NOMO-1 treated with dmso at 0.1 percent for 144 hours (cell line): Measurements from ENCODE around the gene NHP2.

Source experiments
- DNase-seq: peaks from one replicate; lab custom pipeline; 2025; ENCODE audit not compliant: unreplicated experiment; lab: John Stamatoyannopoulos, UW

Gene NHP2

DNA sequence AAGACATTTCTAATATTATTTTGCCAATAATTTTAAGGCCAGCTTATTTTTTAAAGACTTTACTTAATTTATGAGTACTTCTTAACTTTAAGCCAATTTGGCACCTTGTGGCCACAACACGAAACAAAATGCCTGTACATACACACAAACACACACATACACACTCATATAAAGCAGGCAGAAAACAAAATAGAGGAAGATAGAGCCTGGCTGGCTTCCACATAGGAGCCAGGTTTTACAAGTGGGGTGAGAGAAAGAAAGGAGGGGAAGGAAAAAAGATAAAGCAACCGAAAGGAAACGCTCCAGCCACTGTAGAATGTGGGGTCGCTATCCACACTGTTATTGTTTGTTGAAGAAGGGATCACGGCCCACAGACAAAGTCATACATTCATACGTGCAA, 23.1 kb upstream of the NHP2 start:
- DNase-seq, result no peak

DNA sequence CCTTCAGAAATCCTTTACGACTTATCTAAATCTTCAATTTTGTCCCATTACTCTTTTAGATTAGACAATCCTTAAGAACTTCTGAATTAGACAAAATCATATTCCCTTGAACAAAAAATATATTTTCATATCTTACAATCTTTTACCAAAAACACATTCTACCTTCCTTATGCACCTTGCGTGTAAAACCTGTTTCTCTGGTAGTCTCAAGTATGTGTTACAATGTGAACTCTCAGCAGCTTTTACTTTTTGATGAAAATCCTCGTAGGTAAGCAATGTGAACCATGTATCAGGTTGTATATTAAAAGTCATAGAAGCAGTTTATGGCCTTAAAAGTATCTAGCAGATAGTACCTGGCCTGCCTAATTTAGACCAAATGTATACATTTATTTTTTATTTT, 20.8 kb upstream of the NHP2 start:
- DNase-seq, result no peak

DNA sequence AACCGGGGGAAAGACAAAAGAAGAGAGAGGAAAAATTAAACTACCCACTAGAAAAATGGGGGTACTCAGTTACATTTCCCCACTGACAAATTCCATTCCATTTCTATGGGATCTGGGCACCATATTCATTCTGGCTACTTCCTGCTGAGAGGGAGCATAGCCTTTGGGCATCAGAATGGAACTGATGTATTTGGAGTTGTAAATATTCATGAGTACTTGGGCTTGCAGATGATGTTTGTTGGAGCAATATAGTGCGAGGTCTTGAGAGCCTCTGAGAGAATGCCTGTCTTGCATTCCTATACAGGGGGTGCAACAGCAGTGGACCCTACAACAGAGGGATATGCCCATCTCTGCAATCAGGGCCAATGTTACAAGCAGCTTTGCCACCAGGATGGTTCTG, 16.8 kb upstream of the NHP2 start:
- DNase-seq, result no peak

DNA sequence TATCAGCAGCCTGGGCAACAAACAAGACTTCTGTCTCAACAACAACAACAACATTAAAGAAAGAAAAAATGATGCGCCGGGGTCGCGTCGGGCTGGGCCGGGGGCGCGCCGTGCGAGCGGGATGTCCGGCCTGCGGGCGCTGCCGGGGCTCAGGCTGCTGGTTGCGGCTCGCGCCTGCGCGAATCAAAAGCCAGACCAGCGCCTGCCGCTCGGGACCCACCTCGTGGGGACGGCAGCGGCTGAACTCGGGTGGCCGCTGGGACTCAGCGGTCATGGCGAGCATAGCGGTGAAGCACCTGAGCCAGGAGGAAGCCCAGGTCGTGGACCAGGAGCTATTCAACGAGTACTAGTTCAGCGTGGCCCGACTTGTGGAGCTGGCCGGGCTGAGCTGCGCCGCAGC, 11.9 kb upstream of the NHP2 start:
- no peak for DNase-seq

DNA sequence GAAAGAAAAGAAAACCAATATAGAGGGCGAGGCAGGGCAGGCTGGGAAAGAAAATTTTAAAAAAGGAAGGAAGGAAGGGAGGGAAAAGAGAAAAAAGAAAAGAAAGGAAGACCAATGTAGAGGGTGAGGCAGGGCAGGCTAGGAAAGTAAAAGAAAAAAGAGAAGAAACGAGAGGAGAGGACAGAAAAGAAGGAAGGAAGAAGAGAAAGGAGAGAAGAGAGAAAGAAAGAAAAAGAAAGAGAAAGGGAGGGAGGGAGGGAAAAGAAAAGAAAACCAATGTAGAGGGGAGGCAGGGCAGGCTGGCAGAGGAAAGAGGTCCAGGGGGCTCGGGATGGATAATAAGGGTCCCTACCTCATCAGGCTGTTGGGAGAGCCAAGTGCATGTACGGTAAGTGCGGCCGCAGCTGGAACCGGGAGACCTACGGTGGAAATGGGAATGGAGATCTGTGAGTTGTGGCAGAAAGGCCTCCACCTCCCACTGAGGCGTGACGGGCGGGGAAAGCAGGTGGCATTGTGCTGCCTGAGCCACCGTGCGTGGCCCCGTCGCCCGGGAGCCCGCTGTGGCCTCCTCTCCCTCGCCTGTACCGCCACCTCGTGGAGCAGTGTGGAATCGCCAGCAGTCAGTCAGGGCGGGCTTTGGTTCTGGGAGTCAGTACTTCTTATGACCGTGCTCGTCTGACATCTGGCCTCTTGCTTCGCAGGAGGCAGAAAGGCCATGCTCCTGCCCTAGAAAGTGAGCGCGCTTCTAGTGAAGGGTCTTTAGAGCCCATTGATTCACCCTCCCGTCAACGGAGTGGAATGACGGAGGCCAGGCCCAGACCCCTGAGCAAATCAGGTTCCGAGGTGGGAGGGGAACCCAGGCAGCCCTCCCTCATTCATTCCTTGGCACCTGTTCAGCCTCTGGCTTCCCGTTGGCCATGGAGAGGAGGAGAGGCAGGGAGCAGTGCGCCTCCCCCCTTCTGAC, 10.4 kb upstream of the NHP2 start:
- peak; percentile 75 for DNase-seq

DNA sequence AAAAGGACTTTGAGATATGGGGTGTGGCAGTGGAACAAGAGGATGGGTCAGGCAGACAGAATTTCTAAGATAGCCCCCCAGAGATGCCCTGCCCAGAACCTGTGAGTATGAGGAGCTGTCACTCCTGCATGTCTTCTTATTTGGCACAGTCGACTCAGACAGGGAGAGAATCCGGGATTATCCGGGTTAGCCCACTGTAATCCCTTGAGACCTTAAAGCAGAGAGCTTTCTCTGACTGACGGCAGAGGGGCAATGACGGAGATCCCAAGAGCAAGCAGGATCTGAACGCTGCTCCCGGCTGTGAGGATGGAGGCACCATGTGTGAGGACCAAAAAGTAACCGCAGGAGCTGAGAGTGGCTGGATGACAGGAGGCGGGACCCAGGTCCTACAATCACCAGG, 8.8 kb upstream of the NHP2 start:
- no peak for DNase-seq

DNA sequence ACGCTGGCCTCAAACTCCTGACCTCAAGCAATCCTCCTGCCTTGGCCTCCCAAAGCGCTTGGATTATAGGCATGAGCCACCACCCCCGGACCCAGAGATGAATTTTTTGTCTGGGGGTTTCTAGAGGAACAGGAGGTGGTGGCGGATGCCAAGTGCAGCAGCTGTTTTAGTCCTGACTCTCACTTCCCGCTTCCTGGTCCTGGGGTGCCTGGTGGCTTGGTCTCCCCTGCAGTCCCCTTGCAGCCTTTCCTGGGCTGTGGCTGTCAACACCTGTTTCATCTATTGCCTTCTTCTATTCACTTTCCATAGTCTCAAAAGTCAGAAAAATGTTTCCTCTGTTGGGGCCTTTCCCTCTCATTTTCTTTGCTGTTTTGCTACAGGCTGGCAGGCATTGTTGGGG, 6.5 kb upstream of the NHP2 start:
- DNase-seq, result no peak

DNA sequence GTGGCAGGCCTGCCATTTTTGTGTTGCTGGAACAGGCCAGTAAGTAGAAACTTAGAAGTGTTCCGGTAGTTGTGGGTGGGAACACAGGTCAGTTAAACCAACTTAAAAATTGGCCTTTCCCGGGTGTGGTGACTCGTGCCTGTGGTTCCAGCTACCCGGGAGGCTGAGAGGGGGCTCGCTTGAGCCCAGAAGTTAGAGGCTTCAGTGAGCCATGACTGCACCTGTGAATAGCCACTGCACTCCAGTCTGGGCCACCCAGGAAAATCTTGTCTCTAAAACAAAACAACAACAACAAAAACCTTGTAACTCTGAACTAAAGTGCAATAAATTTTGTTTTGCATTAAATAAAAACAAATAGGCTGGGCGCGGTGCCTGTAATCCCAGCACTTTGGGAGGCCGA, 1.4 kb upstream of the NHP2 start:
- no peak for DNase-seq

DNA sequence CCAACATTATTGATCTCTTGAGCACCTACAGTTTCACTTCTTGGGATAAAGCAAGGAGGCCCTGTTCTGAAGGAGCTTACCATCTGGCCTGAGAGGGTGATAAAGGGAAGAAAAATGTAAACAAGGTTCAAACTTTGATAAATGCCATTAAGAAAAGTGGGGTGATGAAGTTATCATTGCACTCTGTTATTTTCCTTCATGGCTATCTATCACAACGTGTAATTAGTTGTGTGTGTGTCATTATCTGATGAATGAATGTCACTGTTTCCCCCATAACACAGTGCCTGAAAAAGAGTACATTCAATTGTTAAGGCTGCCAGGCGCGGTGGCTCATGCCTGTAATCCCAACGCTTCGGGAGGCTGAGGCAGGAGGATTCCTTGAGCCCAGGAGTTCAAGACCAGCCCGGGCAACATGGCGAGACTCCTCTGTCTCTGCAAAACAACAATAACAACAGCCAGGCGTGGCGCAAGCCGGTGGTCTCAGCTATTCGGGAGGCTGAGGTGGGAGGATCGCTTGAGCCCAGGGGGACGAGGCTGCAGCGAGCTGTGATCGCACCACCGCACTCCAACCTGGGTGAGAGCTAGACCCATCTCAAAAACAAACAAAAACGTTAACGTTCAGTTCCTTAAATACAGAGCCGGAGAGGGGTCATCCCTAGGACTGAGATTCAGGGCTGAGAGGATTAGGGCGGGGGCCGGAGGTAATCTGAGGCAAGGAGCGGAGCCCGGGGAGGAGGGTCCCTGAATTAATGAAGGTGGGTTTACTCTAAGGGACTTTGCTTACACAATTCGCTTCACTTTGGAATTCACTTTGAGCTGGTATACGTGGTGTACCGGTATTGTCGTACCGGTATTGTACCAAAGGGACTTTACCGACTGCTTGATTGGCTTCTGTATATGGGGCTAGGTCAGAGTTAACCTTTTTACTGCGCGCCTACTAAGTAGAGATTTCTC, 917 bp downstream of the NHP2 start:
- DNase-seq, result no peak

DNA sequence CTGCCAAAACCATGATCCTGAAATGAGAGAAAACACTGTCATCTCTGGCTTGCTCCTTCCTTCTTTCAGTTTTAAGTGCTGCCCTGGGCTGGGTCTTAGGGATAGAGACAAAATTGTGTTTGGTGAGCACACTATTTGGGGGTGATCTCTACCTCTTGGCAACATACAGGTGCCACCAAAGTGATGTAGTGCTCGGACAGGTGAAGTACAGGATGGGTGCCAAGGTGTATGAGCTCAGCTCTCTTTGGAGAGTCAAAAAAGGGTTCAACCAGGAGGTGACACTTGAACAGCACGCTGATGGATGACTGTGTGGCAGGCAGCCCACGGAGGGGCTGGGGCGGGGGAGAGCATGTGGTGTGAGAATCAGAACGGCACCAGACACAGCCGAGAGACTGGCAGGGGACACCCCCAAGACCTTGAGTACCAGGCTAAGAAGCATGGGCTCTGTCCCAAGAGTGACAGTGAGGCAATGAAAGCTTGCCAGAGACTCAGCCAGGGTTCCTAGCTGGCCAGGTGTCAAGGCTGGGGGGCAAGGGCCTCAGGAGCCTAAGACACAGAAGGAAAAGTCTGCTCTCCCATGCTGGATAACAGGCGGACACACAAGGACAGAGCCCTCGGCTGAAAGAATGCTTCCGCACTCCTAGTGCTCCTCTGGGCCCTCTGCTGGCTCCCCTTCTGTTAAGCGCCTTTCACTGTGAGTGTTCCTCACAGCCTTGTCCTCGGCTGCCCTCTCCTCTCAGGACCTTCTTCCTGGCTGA, 2.5 kb downstream of the NHP2 start:
- DNase-seq, result no peak

DNA sequence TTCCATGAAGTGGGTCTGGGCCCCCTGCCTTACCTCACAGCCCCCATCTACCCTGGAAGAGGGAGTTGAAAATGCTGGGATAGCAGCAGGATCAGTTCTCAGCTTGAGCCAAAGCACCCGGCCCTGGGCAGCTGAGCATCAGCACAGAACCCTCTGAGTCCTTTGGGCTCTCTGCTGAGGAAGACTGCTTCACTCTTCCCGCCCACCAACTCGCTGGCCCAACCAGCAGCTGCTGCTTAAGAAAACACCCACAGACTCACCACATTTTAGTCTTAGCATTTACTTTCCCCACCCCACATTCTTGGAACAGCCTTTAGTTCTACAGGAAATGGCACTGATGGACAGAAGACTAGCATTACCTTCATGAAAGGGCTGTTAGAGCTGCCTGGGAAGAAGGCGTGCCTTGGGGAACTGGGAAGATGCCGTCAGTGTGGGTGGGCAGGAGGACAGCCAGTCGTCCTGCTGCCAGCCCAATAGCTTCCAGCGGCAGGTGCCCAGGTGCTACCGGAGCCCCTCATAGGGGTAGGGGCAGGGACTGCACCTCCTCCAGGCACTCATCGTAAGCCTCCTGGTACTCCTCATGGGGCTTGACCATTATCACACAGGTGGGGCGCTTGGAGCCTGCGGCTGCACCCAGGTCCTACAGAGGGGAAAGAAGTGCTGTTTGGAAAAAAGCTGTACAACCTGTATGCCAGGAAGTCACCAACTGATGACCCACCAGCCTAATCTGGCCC, 4.3 kb downstream of the NHP2 start:
- DNase-seq, result no peak

DNA sequence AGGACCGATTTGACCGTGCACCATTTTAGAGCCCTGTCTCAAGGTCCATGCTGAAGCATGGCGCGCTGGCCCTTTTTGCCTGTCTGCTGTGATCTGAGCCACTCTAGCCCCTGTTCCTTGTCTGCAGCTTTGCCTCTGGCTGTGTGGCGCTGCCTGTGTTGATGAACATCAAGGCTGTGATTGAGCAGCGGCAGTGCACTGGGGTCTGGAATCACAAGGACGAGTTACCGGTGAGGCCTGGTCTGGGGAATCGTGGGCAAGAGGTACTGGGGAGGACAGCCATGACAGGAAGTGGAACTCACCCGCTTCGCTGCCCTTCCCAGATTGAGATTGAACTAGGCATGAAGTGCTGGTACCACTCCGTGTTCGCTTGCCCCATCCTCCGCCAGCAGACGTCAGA, 6.3 kb downstream of the NHP2 start:
- no peak for DNase-seq

DNA sequence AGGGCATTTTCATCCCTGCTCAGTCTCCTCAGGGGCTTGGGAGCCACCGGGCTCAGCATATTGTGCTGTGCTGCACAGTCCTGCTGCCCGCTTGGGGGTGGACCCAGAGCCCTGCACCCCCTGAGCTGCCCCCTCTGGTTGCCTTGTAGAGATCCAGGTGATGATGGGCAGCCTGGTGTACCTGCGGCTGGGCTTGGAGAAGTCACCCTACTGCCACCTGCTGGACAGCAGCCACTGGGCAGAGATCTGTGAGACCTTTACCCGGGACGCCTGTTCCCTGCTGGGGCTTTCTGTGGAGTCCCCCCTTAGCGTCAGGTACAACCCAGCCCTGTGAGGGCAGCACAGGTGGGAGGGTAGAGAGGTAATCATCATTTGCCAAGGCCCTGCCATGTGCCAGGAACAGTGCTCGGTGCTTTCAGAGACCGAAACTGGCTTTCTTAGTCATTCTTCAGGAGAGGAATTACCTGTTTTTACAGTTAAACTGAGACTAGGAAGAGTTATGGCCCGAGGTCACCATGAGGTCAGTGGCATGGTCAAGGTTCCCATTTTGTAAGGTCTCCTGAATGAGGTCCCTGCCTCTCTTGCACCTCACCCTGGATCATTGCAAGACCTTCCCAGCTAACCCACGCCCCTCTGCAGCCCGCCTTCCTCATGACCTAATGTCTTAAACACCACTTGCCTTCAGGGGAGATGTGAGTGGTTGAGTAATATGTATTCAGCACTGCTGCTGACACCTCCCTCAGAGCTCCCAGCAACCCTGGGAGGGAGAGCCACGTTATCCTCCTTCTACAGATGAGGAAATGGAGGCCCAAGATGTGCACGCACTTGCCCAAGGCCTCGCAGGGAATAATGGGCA, 7.5 kb downstream of the NHP2 start:
- no peak for DNase-seq

DNA sequence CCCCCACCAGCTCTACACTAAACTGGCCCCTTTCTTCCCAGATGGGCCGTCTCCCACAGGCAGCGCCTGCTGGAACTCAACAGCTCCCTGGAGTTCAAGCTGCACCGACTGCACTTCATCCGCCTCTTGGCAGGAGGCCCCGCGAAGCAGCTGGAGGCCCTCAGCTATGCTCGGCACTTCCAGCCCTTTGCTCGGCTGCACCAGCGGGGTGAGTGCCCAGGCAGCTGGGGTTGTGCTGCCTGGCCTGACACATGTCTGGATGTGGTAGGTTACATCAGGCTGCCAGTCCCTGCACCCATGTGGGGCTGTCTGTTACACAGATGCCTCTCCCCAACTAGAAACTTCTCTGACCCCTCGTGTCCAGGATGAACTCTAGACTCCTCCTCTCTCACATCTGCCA, 9.8 kb downstream of the NHP2 start:
- DNase-seq, result no peak

DNA sequence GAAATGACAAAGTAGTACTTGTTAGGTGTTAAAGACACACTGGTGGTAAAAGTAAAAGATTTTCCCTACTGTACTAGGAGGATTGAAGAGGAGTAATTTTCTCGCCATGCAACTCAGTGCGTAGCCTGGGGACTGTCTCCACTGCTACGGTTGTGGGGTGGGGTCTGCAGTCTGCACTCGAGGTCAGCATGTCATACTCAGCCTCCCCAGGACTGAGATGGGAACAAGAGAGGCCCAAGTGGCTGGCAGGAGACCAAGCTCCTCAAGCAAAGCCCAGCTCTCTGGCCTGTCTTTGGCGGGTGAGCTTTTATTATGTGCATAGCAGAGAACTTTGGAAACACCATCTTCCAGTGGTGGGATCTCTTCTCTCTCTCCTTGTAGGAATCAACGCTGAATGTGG, 10.4 kb downstream of the NHP2 start:
- DNase-seq, result no peak

DNA sequence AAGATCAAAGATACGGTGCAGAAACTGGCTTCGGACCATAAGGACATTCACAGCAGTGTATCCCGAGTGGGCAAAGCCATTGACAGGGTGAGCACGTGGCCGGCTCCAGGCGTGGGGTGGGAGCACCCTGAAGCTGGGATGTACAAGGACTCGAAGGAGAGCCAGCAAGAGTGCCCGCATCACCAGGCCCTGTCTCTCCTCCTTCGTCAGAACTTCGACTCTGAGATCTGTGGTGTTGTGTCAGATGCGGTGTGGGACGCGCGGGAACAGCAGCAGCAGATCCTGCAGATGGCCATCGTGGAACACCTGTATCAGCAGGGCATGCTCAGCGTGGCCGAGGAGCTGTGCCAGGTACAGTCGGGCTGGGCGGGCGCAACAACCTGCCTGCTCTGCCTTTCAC, 11.0 kb downstream of the NHP2 start:
- no peak for DNase-seq

DNA sequence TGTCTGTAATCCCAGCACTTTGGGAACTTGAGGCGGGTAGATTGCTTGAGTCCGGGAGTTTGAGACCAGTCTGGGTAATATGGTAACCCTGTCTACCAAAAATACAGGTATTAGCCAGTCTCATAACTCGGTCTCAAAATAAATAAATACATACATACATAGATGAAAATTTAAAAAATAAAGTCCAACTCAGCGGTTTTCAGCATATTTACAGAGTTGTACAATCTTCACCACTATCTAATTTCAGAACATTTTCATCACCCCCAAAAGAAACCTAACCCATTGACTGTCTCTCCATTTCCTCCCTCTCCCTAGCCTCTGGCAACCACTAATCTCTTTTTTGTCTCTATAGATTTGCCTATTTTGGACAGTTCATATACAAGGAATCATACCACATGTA, 12.1 kb downstream of the NHP2 start:
- DNase-seq, result no peak

DNA sequence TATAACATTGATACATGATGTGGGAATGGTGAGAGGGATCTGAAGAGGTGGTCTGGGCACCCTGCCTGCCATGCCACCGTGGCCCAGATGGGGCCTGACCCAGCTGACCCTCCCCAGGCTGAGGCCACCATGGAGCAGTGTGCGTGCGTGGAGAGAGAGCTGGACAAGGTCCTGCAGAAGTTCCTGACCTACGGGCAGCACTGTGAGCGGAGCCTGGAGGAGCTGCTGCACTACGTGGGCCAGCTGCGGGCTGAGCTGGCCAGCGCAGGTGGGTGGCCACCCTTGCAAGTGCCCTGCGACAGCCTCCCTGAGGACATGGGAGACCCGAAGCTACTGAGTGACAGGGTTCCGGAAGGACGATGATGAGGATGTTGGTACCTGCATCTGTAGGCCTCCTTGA, 15.7 kb downstream of the NHP2 start:
- no peak for DNase-seq

DNA sequence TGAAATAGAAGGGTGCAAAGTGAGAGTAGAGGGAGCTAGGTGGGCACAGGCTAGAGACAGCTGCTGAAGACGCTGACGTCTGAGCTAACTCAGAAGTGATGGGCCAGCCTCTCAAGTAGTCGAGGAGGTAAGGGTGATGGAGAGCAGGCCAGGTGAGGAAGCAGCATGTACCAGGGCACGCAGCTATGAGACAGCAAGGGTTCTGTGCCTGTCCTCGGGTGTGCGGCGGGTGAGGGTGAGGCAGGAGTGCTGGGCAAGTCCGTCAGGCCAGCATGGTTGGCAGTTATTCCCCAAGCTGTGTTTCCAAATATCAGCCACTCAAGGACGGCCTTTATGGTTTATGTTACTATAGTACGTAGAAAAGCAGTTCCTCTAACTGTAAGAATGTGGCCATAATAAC, 16.7 kb downstream of the NHP2 start:
- DNase-seq, result no peak
